Colonic mucosa (tissue), 4 donors: Measurements from ENCODE around the gene CADPS. TPM values are rescaled to one million over a fixed set of nuclear protein-coding genes. Genes with fewer than 3 reads are reported as not detected.

Experiments
- DNase-seq: peaks from one replicate; pipeline ENCODE4 v3.0.0-alpha.2; 2020
- H3K27ac ChIP-seq: fragments of 200-600 bp; one replicate; pipeline ENCODE4 v1.8.0; 2021
- H3K27me3 ChIP-seq: fragments of 200-600 bp; one replicate; pipeline ENCODE4 v1.8.0; 2021
- H3K36me3 ChIP-seq: fragments of 200-600 bp; one replicate; pipeline ENCODE4 v1.8.0; 2021
- H3K4me1 ChIP-seq: fragments of 200-600 bp; one replicate; pipeline ENCODE4 v1.8.0; 2021; ENCODE audit warnings: mild to moderate bottlenecking
- H3K4me3 ChIP-seq: fragments of 200-600 bp; one replicate; pipeline ENCODE4 v1.8.0; 2021
- H3K9ac ChIP-seq, 2 donors: one replicate each; pipeline ENCODE4 v1.7.0; 2013; ENCODE audit warnings: control low read depth in 2 of 2, low read depth in 2 of 2, low read length in 2 of 2
- H3K9me3 ChIP-seq: fragments of 200-600 bp; one replicate; pipeline ENCODE4 v1.8.0; 2021
- intact Hi-C: fragments of 100-400 bp; cut with DNase I; formaldehyde crosslinking; loops from one replicate; pipeline ENCODE4 v1.14.1; 2022
- total RNA-seq, 2 donors: library from RNA; stranded (reverse); fragmentation: NEBNext Ultra II Directional in 1 of 2; extraction: Animal tissue kit (Norgen Biotek cat#: 25700) in 1 of 2; gene quantifications; one replicate each; pipeline ENCODE4 v1.2.1, GENCODE V29; 2021
- TF ChIP-seq, protein P1 (sequence below): fragments of 200-600 bp; IDR thresholded peaks from one replicate; pipeline ENCODE4 v1.8.0; 2022; ENCODE audit warnings: antibody characterized with exemption, mild to moderate bottlenecking
- donor health status: healthy.
- donor health status: DM: no; HTN: no; CAD: no.
- donor health status: DM: no; HTN: no; CAD: no.

The CADPS gene
- total RNA-seq, 2 donors from 2014 or later: 2.9 to 6.1 TPM

DNA sequence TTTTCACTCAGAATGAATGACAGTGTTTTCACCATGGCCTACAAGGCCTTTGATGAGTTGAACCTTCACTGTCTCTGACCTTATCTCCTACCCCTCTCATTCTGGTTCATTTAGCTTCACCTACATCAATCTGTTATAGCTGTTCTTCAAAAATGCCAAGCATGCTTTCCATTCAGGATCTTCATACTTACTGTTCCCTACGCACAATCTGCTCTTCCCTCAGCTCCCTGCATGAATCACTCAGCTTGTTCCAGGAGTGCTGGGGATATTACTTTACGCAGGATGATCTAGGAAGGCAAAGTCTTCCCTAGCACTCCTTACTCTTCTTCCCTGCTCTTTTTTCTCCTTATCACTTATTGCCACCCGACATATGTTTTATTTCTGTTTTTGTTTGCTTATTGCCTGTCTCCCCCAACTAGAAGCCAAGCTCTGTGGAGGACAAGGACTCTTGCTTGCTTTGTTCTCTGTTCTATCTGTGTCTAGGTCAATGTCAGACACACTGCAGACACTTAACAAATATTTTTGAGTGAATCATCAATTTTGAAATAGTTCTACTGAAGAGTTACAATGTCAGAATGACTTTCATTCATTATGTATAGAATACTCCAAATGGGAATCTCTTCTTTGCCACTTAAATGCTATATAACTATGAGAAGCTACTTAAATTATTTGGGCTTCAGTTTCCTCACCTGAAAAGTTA, 263.5 kb downstream of the CADPS start:
- Histone ChIP-seq H3K27me3 (no peaks in the 10 kb centered on the region), H3K9me3 (no peaks in the 10 kb centered on the region), H3K27ac (no peak overlapping the region), H3K4me1 (no peaks in the 10 kb centered on the region), H3K9ac (no peak overlapping the region), H3K36me3 (no peaks in the 10 kb centered on the region), H3K4me3 (no peak overlapping the region)
- intact Hi-C loops: no loop called here
- TF ChIP-seq, protein P1, sequence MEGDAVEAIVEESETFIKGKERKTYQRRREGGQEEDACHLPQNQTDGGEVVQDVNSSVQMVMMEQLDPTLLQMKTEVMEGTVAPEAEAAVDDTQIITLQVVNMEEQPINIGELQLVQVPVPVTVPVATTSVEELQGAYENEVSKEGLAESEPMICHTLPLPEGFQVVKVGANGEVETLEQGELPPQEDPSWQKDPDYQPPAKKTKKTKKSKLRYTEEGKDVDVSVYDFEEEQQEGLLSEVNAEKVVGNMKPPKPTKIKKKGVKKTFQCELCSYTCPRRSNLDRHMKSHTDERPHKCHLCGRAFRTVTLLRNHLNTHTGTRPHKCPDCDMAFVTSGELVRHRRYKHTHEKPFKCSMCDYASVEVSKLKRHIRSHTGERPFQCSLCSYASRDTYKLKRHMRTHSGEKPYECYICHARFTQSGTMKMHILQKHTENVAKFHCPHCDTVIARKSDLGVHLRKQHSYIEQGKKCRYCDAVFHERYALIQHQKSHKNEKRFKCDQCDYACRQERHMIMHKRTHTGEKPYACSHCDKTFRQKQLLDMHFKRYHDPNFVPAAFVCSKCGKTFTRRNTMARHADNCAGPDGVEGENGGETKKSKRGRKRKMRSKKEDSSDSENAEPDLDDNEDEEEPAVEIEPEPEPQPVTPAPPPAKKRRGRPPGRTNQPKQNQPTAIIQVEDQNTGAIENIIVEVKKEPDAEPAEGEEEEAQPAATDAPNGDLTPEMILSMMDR: no peak
- no peak for DNase-seq

DNA sequence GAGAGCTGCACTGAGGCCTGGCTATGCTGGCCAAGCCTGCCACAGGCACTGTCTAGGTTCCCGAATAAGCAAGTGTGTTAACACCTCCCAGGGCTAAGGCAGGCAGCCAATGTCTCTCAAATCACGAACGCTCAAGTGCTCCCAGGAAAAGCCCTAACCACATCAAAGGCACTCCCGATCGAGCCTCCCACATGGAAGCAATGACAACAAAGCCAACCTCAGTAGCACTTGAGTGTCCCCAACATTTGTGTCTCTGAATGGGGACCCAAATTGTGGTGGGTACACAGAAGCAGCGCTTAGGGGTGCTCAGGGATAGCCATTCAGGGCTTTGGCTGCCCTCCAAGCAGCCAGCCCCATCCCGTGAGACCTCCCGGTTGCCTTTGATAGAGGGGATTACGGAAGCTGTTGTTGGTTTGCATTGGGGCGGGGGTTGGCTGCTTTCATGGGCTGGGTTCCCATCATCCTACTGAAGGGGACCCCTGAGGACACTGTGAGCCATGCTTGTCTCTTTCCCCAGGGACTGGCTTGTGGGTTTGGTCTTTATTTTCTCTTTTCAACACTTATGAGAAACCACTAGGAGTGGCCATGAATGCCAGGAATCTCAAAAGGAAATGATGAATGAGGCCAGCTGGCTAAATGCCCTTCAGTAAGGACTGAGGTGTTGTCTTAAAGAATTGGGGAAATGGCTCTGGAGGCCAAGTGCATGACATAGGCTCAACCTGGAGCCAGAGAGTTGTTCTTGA, 267.8 kb downstream of the CADPS start:
- no peaks in the 10 kb centered on the region for H3K27me3 ChIP-seq
- no peak for DNase-seq
- no peak overlapping the region for H3K9ac ChIP-seq
- intact Hi-C loops: no loop called here
- no peaks in the 10 kb centered on the region for H3K36me3 ChIP-seq
- no peaks in the 10 kb centered on the region for H3K9me3 ChIP-seq
- H3K4me3 ChIP-seq: no peak overlapping the region
- H3K27ac ChIP-seq: no peak overlapping the region
- H3K4me1 ChIP-seq: no peaks in the 10 kb centered on the region
- TF ChIP-seq, protein P1: no peak

DNA sequence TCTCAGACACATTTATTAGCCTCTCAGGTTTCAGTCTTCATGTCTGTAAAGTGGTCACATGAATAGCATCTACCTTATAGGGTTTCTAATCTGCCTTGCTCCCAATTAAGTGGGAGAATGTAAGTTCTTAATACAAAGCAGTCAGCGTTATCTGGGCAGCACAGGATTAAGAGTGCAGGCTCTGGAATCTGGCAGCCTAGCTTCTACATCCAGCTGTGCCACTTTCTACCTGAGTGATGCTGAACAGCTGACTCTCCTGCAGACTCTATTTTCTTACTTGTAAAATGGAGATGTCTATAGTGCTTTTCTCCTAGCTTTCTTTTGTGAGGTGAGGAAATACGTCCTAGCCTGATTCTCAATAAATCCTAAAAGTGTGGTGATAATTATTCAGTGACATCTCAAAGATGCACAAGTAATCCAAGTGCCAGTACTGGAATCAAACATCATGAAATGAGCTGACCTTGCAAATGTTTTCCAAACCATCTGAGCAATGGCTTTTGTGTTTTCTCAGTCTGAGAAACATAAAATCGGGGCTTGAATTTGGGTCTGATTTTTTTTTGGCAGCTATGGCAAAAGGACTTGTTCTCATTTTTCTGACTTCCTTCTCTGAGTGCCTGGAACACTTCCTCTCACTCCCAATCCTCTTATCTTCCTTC, 269.7 kb downstream of the CADPS start:
- no peak overlapping the region for H3K4me3 ChIP-seq
- no peak overlapping the region for H3K9ac ChIP-seq
- H3K27ac ChIP-seq: no peak overlapping the region
- no peaks in the 10 kb centered on the region for H3K27me3 ChIP-seq
- H3K36me3 ChIP-seq: no peaks in the 10 kb centered on the region
- intact Hi-C loops: no loop called here
- TF ChIP-seq, protein P1: no peak
- H3K4me1 ChIP-seq: no peaks in the 10 kb centered on the region
- no peak for DNase-seq
- no peaks in the 10 kb centered on the region for H3K9me3 ChIP-seq

DNA sequence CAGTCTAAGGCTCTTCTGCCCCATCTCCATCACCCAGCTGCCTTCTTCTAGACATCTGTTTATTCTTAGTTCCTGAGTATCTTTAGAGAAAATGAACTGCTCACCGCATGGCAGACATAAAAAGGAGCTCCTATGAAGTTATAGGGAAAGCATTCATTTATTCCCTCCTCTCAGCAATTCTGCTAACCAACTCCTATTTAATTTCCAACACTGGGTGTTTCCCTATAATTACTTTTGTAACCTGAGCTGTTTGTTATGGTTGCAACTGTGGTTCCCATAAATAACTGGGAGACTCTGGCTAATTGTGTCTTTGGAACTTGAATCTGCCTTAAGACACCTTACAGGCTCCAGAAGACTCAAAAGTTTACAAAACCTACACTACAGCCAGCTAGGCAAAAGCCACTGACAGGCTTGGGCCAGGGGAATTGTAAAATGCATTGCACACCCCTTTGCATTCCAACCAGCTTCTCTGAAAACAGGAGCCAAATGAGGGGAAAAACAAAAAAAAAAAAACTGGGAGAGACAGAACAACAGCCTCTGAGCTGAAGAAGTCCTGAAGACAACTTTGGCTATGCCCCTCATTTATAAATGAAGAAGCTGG, 270.4 kb downstream of the CADPS start:
- Histone ChIP-seq H3K9me3 (no peaks in the 10 kb centered on the region), H3K27ac (no peak overlapping the region), H3K4me1 (no peaks in the 10 kb centered on the region), H3K27me3 (no peaks in the 10 kb centered on the region), H3K36me3 (no peaks in the 10 kb centered on the region), H3K4me3 (no peak overlapping the region), H3K9ac (no peak overlapping the region)
- TF ChIP-seq, protein P1: no peak
- DNase-seq: no peak
- intact Hi-C loops: no loop called here

DNA sequence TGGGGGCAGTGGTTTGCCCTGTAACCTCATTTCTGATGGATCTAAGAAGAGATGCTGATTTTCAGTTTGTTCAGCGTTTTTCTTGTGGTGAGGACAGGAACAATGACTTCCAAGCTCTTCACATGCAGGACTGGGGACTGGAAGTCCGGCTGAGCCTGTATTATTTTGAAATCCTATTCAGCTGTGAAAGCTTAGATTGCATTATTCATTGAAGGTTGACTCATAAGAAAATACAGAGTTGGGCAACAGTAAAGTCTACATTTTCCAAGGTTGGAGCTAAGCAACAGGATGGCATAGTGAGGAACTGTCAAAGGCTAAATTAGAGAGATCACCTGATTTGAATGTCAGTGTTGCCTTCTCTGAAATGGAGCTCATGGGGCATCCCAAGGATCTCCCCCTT, 270.9 kb downstream of the CADPS start:
- Histone ChIP-seq H3K4me3 (no peak overlapping the region), H3K9ac (no peak overlapping the region), H3K36me3 (no peaks in the 10 kb centered on the region), H3K27me3 (no peaks in the 10 kb centered on the region), H3K4me1 (no peaks in the 10 kb centered on the region), H3K27ac (no peak overlapping the region), H3K9me3 (no peaks in the 10 kb centered on the region)
- TF ChIP-seq, protein P1: no peak
- intact Hi-C loops: no loop called here
- DNase-seq: no peak
